Adipocyte (in vitro differentiated cells): ENCODE data around the gene THYN1.

ENCODE experiments used
- DNase-seq: peaks from one replicate; pipeline ENCODE4 v3.0.0-alpha.2; 2015; ENCODE audit warnings: low read depth
- H3K27me3 ChIP-seq: replicated peaks from 2 replicates; pipeline ENCODE4 v1.7.0; 2013; ENCODE audit warnings: mild to moderate bottlenecking, low read length, moderate library complexity; ENCODE audit not compliant: control insufficient read depth, insufficient read depth
- H3K36me3 ChIP-seq: 2 replicates; pipeline ENCODE4 v1.7.0; 2013; ENCODE audit warnings: low read length, mild to moderate bottlenecking, moderate library complexity; ENCODE audit not compliant: control insufficient read depth, insufficient read depth, severe bottlenecking
- H3K4me1 ChIP-seq: 2 replicates; pipeline ENCODE4 v1.7.0; 2013; ENCODE audit warnings: mild to moderate bottlenecking, low read length, moderate library complexity; ENCODE audit not compliant: control insufficient read depth, insufficient read depth
- H3K4me3 ChIP-seq: 2 replicates; pipeline ENCODE4 v1.7.0; 2013; ENCODE audit warnings: mild to moderate bottlenecking, low read length, moderate library complexity
- H3K9ac ChIP-seq: 2 replicates; pipeline ENCODE4 v1.7.0; 2013; ENCODE audit warnings: mild to moderate bottlenecking, low read length, moderate library complexity
- H3K9me3 ChIP-seq: 2 replicates; pipeline ENCODE4 v1.7.0; 2013; ENCODE audit warnings: mild to moderate bottlenecking, low read length, moderate library complexity; ENCODE audit not compliant: control insufficient read depth

Gene THYN1

DNA sequence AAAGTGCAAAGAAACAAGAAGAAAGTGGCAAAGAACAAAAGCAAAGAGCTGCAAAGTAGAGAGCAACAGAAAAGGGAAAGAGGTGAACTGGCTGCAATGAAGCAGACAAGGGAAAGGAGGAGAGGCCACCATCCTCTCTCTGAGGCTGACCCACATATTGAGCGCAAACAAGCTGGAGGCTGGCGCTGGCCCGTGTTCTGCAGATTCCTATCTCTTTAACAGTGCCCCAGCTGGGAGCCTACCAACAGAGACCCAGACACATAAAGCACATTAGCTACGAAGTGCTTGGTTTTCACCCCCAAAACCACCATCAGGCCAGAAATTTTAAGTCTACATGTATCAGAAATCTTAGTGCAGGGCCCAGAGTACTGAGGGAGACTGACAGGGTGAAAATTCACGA lies 47.0 kb downstream of the THYN1 start:
- DNase-seq: no peak
- Histone ChIP-seq H3K4me3 (no peak overlapping the region), H3K4me1 (no peaks in the 10 kb centered on the region), H3K9ac (no peak overlapping the region), H3K36me3 (peaks cover 83% of the 10 kb centered on the region), H3K9me3 (no peaks in the 10 kb centered on the region), H3K27me3 (no peaks in the 10 kb centered on the region)

DNA sequence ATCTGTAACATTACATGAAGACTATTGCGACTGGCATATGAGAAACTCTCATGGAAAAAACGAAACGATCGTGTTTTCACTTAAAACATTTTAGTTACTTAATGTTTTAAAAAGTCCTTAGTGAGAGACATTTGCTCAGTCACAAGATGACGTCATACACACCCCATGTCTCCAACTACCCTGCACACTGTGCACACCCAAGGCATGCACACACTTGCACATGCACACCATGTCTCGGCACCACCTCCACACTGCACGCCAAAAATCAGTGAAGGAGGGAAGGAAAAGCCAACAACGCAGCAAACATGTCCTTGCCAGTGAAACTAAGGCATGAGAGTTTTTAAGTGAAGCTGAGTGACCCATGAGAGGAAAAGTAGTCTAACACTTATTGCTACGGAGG lies 47.4 kb downstream of the THYN1 start:
- DNase-seq: no peak
- no peaks in the 10 kb centered on the region for H3K9me3 ChIP-seq
- no peak overlapping the region for H3K4me3 ChIP-seq
- no peaks in the 10 kb centered on the region for H3K27me3 ChIP-seq
- no peak overlapping the region for H3K9ac ChIP-seq
- H3K36me3 ChIP-seq: peaks cover 85% of the 10 kb centered on the region
- H3K4me1 ChIP-seq: no peaks in the 10 kb centered on the region

DNA sequence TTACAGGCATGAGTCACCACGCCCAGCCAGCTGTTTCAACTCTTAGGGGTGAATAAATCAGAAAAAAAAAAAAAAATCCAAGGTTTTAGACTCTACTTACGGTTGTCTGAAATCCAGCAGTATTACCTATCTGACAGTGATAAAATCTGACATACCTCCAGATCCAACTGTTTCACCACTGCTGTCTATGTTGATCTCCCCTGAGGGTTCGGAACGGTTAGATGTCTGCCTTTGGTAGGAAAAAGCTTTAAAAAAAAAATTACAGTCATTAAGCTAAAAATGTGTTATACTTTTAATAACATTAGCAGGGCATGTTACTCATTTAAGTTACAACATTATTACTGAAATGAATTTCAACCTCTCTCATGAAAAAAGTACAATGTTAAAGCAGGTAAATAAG lies 50.5 kb downstream of the THYN1 start:
- H3K36me3 ChIP-seq: peaks cover 71% of the 10 kb centered on the region
- no peak for DNase-seq
- H3K9me3 ChIP-seq: no peaks in the 10 kb centered on the region
- H3K27me3 ChIP-seq: no peaks in the 10 kb centered on the region
- H3K4me3 ChIP-seq: no peak overlapping the region
- H3K9ac ChIP-seq: no peak overlapping the region
- no peaks in the 10 kb centered on the region for H3K4me1 ChIP-seq

DNA sequence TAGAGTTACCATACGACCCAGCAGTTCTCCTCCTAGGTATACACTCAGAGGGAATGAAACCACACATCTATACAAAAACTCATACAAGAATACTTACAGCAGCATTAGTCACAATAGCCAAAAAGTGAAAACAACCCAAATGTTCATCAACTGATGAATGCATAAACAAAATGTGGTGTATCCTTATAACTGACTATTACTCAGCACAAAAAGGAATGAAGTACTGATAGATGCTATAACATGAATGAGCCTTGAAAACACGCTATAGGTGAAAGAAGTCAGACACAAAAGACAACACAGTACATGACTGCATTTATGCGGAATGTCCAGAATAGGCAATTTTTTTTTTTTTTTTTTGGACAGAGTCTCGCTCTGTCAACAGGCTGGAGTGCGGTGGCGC lies 52.5 kb downstream of the THYN1 start:
- Histone ChIP-seq H3K27me3 (no peaks in the 10 kb centered on the region), H3K9ac (no peak overlapping the region), H3K36me3 (peaks cover 64% of the 10 kb centered on the region), H3K4me1 (no peaks in the 10 kb centered on the region), H3K9me3 (no peaks in the 10 kb centered on the region), H3K4me3 (no peak overlapping the region)
- DNase-seq: no peak

DNA sequence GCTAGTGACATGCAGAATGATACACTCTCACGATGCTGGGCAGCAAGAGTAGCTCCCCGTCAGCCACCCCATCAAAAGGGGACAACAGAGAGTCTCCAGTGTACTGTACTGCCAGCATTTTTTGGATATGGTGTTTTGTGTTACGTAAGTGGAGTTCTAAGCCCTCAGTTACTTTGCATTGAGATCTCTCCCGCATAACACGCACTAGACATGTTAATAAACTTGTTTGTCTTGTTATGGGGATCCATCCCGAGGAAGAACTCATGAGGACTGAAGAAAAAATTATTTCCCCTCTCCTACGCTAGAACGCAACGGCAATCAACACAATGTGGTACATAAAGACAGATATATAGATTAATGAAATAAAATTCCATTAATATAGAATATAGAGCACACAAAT lies 53.6 kb downstream of the THYN1 start:
- Histone ChIP-seq H3K36me3 (peaks cover 62% of the 10 kb centered on the region), H3K27me3 (no peaks in the 10 kb centered on the region), H3K4me3 (no peak overlapping the region), H3K4me1 (no peaks in the 10 kb centered on the region), H3K9me3 (no peaks in the 10 kb centered on the region), H3K9ac (no peak overlapping the region)
- DNase-seq: no peak
